Measurements from ENCODE around the gene GYG2. TPM values are rescaled to one million over a fixed set of nuclear protein-coding genes. Genes with fewer than 3 reads are reported as not detected.

The GYG2 gene
- total RNA-seq, 1 donor from 2014 or later, result 60.8 TPM

- Mint-ChIP-seq H3K4me3 (no peak overlapping the region), H3K36me3 (peaks cover 70% of the 10 kb centered on the region), H3K27ac (peak overlapping the region; percentile 13), H3K4me1 (peaks cover 14% of the 10 kb centered on the region), H3K9me3 (peaks cover 41% of the 10 kb centered on the region), H3K27me3 (ENCODE audit: low read depth) (no peaks in the 10 kb centered on the region)
- no peak for TF ChIP-seq CTCF (IDR thresholded peaks at IDR 0.05; ENCODE audit: unreplicated experiment)
- DNase-seq (ENCODE audit: low spot score in 2 of 2, unreplicated experiment in 2 of 2), result no peak
Observed at GRCh38 chrX:2871831-2872230, 43.1 kb downstream of the GYG2 start.

GRCh38 chrX:2872671-2873277 is 44.0 kb downstream of the GYG2 start:
- no peak overlapping the region for H3K4me3 Mint-ChIP-seq
- no peak for TF ChIP-seq CTCF (IDR thresholded peaks at IDR 0.05; ENCODE audit: unreplicated experiment)
- H3K27ac Mint-ChIP-seq, result peak overlapping the region; percentile 58
- H3K4me1 Mint-ChIP-seq, result peaks cover 7% of the 10 kb centered on the region
- H3K36me3 Mint-ChIP-seq, result peaks cover 72% of the 10 kb centered on the region
- H3K27me3 Mint-ChIP-seq (ENCODE audit: low read depth), result no peaks in the 10 kb centered on the region
- no peak for DNase-seq (ENCODE audit: low spot score in 2 of 2, unreplicated experiment in 2 of 2)
- H3K9me3 Mint-ChIP-seq, result peaks cover 41% of the 10 kb centered on the region

GRCh38 chrX:2874222-2875135 is 45.7 kb downstream of the GYG2 start:
- TF ChIP-seq CTCF (IDR thresholded peaks at IDR 0.05; ENCODE audit: unreplicated experiment), result no peak
- Mint-ChIP-seq H3K36me3 (peaks cover 65% of the 10 kb centered on the region), H3K27ac (no peak overlapping the region), H3K27me3 (ENCODE audit: low read depth) (no peaks in the 10 kb centered on the region), H3K4me3 (no peak overlapping the region), H3K4me1 (peaks cover 7% of the 10 kb centered on the region), H3K9me3 (peaks cover 33% of the 10 kb centered on the region)
- DNase-seq (ENCODE audit: low spot score in 2 of 2, unreplicated experiment in 2 of 2), result no peak

- H3K27ac Mint-ChIP-seq, result no peak overlapping the region
- no peak for TF ChIP-seq CTCF (IDR thresholded peaks at IDR 0.05; ENCODE audit: unreplicated experiment)
- no peaks in the 10 kb centered on the region for H3K27me3 Mint-ChIP-seq (ENCODE audit: low read depth)
- peaks cover 67% of the 10 kb centered on the region for H3K36me3 Mint-ChIP-seq
- no peak for DNase-seq (ENCODE audit: low spot score in 2 of 2, unreplicated experiment in 2 of 2)
- H3K4me3 Mint-ChIP-seq, result no peak overlapping the region
- peaks cover 7% of the 10 kb centered on the region for H3K4me1 Mint-ChIP-seq
- peaks cover 29% of the 10 kb centered on the region for H3K9me3 Mint-ChIP-seq
Observed at GRCh38 chrX:2875136-2875481, 46.4 kb downstream of the GYG2 start.

GRCh38 chrX:2875798-2876399 is 47.2 kb downstream of the GYG2 start:
- Mint-ChIP-seq H3K36me3 (peaks cover 68% of the 10 kb centered on the region), H3K27ac (no peak overlapping the region), H3K9me3 (peaks cover 23% of the 10 kb centered on the region), H3K4me3 (no peak overlapping the region), H3K27me3 (ENCODE audit: low read depth) (no peaks in the 10 kb centered on the region), H3K4me1 (peaks cover 7% of the 10 kb centered on the region)
- peak; percentile 28 for TF ChIP-seq CTCF (IDR thresholded peaks at IDR 0.05; ENCODE audit: unreplicated experiment)
- no peak for DNase-seq (ENCODE audit: low spot score in 2 of 2, unreplicated experiment in 2 of 2)
